CD4-positive, alpha-beta T cell treated with Interleukin-4 for 4 hours (primary cell): ENCODE data around the gene CNNM4.

ENCODE experiments used
- DNase-seq: peaks from one replicate; pipeline ENCODE4 v3.0.0-alpha.2; 2020

The CNNM4 gene

DNA sequence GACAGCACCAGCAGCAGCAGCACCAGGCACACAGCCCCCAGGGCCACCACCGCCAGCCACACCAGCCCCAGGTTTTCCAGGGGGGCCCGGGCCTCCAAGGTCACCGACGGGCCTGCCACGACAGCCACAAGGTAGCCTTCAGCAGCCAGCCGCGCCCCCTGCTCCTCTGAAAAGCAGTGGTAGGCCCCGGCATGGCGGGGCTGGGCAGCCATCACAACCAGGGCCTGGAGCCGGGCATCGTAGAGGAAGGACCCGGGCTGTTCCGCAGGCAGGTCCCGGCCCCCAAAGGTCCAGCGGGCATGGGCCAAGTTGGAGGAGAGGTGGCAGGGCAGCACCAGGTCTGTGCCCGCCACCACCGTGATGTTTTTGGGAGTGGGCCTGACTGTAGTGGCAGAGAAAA is 100.4 kb downstream of the CNNM4 start:
- DNase-seq = no peak
